HCT116 (cell line): ENCODE measurements around the gene TMEM179. TPM values are rescaled to one million over a fixed set of nuclear protein-coding genes. Genes with fewer than 3 reads are reported as not detected.

Experiments
- ATAC-seq: fragments of 200-7000 bp; cut with Tn5 transposase; 2 replicates; pipeline ENCODE4 v1.9.1; 2020; ENCODE audit warnings: mild to moderate bottlenecking, moderate library complexity
- BruUV-seq: library from RNA; stranded (reverse); fragments of 400-500 nt; replicated peaks from 2 replicates; lab custom pipeline; 2021; lab: Mats Ljungman, UMichigan
- CTCF ChIA-PET: fragments of 300-600 bp; sonication (Branson Sonifier 250); formaldehyde crosslinking; loops from one replicate; lab custom pipeline; 2021; ENCODE audit warnings: antibody characterized with exemption; lab: Charles Lee
- POLR2A ChIA-PET: fragments of 300-600, 350-600 bp; sonication (Branson Sonifier 250); formaldehyde crosslinking; loops from one replicate; lab custom pipeline; 2021; ENCODE audit warnings: antibody characterized with exemption; lab: Charles Lee
- RAD21 ChIA-PET, 2 experiments: fragments of 300-600 bp; sonication (Branson Sonifier 250); formaldehyde crosslinking; loops; one replicate each; lab custom pipeline; 2023; ENCODE audit warnings: low total read pairs in 2 of 2; ENCODE audit not compliant: uncharacterized antibody in 2 of 2, unreplicated experiment in 2 of 2, low non-redundant PET in 1 of 2; lab: Charles Lee
- DNase-seq: peaks from one replicate; pipeline ENCODE4 v3.0.0-alpha.2; 2010; ENCODE audit warnings: low read depth, low spot score
- H2AFZ ChIP-seq: fragments of 200-600 bp; shearing (Covaris generic), sonication (generic); 2 replicates; pipeline ENCODE4 v1.6.1; 2017; ENCODE audit warnings: low read depth, mixed run types, mixed read lengths, antibody characterized with exemption, low read length; ENCODE audit not compliant: poor library complexity, severe bottlenecking
- H3K27ac ChIP-seq: 2 replicates; pipeline ENCODE4 v1.5.1; 2012; ENCODE audit warnings: low read depth, low read length
- H3K27me3 ChIP-seq: fragments of 200-600 bp; sonication (generic); 2 replicates; pipeline ENCODE4 v1.6.1; 2016; ENCODE audit warnings: mixed run types, low read length, mixed read lengths; ENCODE audit not compliant: insufficient read depth
- H3K36me3 ChIP-seq, 2 experiments: fragments of 200-500 bp in 1 of 2; fragments of 200-600 bp in 1 of 2; sonication (Bioruptor generic) in 1 of 2; sonication (generic) in 1 of 2; 2 replicates each; pipeline versions ENCODE4 v1.5.1 to v1.6.1; 2014 to 2016; ENCODE audit warnings: low read length in 2 of 2, inconsistent platforms in 1 of 2, mixed read lengths in 1 of 2, mixed run types in 1 of 2; ENCODE audit not compliant: insufficient read depth in 2 of 2, control insufficient read depth in 1 of 2
- H3K4me1 ChIP-seq, 2 experiments: fragments of 200-600 bp in 1 of 2; sonication (generic) in 1 of 2; 2 replicates each; pipeline versions ENCODE4 v1.5.1 to v1.6.1; 2012 to 2017; ENCODE audit warnings: low read length in 2 of 2, inconsistent platforms in 1 of 2, mild to moderate bottlenecking in 1 of 2, mixed read lengths in 1 of 2, mixed run types in 1 of 2, moderate library complexity in 1 of 2; ENCODE audit not compliant: insufficient read depth in 2 of 2, control insufficient read depth in 1 of 2
- H3K4me2 ChIP-seq: fragments of 200-600 bp; sonication (generic); 2 replicates; pipeline ENCODE4 v1.6.1; 2017; ENCODE audit warnings: mixed run types, low read length, mixed read lengths
- H3K4me3 ChIP-seq, 2 experiments: fragments of 200-600 bp in 1 of 2; sonication (generic) in 1 of 2; replicated peaks in 1 of 2; 2 replicates each; pipeline ENCODE4 v1.5.1; 2011 to 2016; ENCODE audit warnings: low read length in 2 of 2, control low read depth in 1 of 2, low read depth in 1 of 2, mild to moderate bottlenecking in 1 of 2, mixed read lengths in 1 of 2, mixed run types in 1 of 2
- H3K79me2 ChIP-seq: fragments of 200-600 bp; sonication (generic); 2 replicates; pipeline ENCODE4 v1.6.1; 2017; ENCODE audit warnings: mild to moderate bottlenecking, mixed run types, low read length, moderate library complexity, mixed read lengths; ENCODE audit not compliant: insufficient read depth
- H3K9ac ChIP-seq: fragments of 200-600 bp; sonication (generic); 2 replicates; pipeline ENCODE4 v1.6.1; 2016; ENCODE audit warnings: low read length, mixed read lengths
- H3K9me2 ChIP-seq: fragments of 200-600 bp; sonication (generic), shearing (Covaris generic); 2 replicates; pipeline ENCODE4 v1.6.1; 2017; ENCODE audit warnings: mixed run types, mild to moderate bottlenecking, moderate library complexity; ENCODE audit not compliant: insufficient read depth
- H3K9me3 ChIP-seq, 2 experiments: fragments of 200-500 bp in 1 of 2; fragments of 200-600 bp in 1 of 2; sonication (Bioruptor generic) in 1 of 2; sonication (generic) in 1 of 2; 2 replicates each; pipeline ENCODE4 v1.6.1; 2014 to 2017; ENCODE audit warnings: low read length in 2 of 2, mixed read lengths in 2 of 2, inconsistent platforms in 1 of 2, low read depth in 1 of 2, mild to moderate bottlenecking in 1 of 2, mixed run types in 1 of 2, moderate library complexity in 1 of 2; ENCODE audit not compliant: control insufficient read depth in 1 of 2, insufficient read depth in 1 of 2
- H4K20me1 ChIP-seq: fragments of 200-600 bp; sonication (generic), shearing (Covaris generic); 2 replicates; pipeline ENCODE4 v1.6.1; 2017; ENCODE audit warnings: mixed run types, mild to moderate bottlenecking, moderate library complexity; ENCODE audit not compliant: insufficient read depth
- ATF3 ChIP-seq: IDR thresholded peaks from 2 replicates; pipeline ENCODE4 v1.6.1; 2012
- CBX3 ChIP-seq: IDR thresholded peaks from 2 replicates; pipeline ENCODE4 v1.6.1; 2012; ENCODE audit warnings: low read depth
- CTCF ChIP-seq, 3 experiments: fragments of 200-600 bp in 1 of 3; sonication (generic) in 1 of 3; IDR thresholded peaks in 2 of 3; conservative IDR thresholded peaks in 1 of 3; 2 replicates each; pipeline ENCODE4 v1.5.1; 2012 to 2017; ENCODE audit warnings: low read depth in 2 of 3, low read length in 2 of 3, antibody characterized with exemption in 1 of 3, borderline replicate concordance in 1 of 3, control low read depth in 1 of 3, mild to moderate bottlenecking in 1 of 3, mixed read lengths in 1 of 3, mixed run types in 1 of 3, moderate library complexity in 1 of 3; ENCODE audit not compliant: insufficient read depth in 1 of 3
- EGR1 ChIP-seq: IDR thresholded peaks from 2 replicates; pipeline ENCODE4 v1.6.1; 2012; ENCODE audit warnings: low read depth
- ELF1 ChIP-seq: IDR thresholded peaks from 2 replicates; pipeline ENCODE4 v1.6.1; 2012; ENCODE audit warnings: low read depth, borderline replicate concordance
- EZH2 ChIP-seq: fragments of 200-600 bp; sonication (generic); IDR thresholded peaks from 2 replicates; pipeline ENCODE4 v1.6.1; 2017; ENCODE audit warnings: antibody characterized with exemption, mixed run types
- EZH2phosphoT487 ChIP-seq: fragments of 200-600 bp; IDR thresholded peaks from 2 replicates; pipeline ENCODE4 v1.6.1; 2018; ENCODE audit warnings: antibody characterized with exemption, borderline replicate concordance
- FOSL1 ChIP-seq: IDR thresholded peaks from 2 replicates; pipeline ENCODE4 v1.6.1; 2012; ENCODE audit warnings: low read depth
- JUND ChIP-seq: IDR thresholded peaks from 2 replicates; pipeline ENCODE4 v1.6.1; 2012
- RAD21 ChIP-seq: IDR thresholded peaks from 2 replicates; pipeline ENCODE4 v1.6.1; 2012; ENCODE audit warnings: low read depth, mild to moderate bottlenecking
- SIN3A ChIP-seq: IDR thresholded peaks from 2 replicates; pipeline ENCODE4 v1.6.1; 2012; ENCODE audit warnings: low read depth
- SRF ChIP-seq: IDR thresholded peaks from 2 replicates; pipeline ENCODE4 v1.6.1; 2012; ENCODE audit warnings: low read depth
- TCF7L2 ChIP-seq: IDR thresholded peaks from 2 replicates; pipeline ENCODE4 v1.7.0; 2011; ENCODE audit warnings: borderline replicate concordance, inconsistent platforms; ENCODE audit not compliant: insufficient read depth, insufficient read length; ENCODE audit errors: extremely low read depth
- YY1 ChIP-seq: IDR thresholded peaks from 2 replicates; pipeline ENCODE4 v1.6.1; 2011; ENCODE audit warnings: low read length, low read depth, moderate library complexity, mild to moderate bottlenecking; ENCODE audit not compliant: insufficient replicate concordance; ENCODE audit errors: extremely low read depth
- ZBTB33 ChIP-seq: IDR thresholded peaks from 2 replicates; pipeline ENCODE4 v1.6.1; 2011; ENCODE audit warnings: mild to moderate bottlenecking, low read length, moderate library complexity; ENCODE audit not compliant: insufficient replicate concordance; ENCODE audit errors: extremely low read depth
- ZFX ChIP-seq: fragments of 450-650 bp; IDR thresholded peaks from 2 replicates; pipeline ENCODE4 v1.6.1; 2017
- ZNF274 ChIP-seq: fragments of 200-500 bp; sonication (Bioruptor generic); IDR thresholded peaks from 2 replicates; pipeline ENCODE4 v1.6.1; 2014; ENCODE audit warnings: mild to moderate bottlenecking, low read depth, low read length, inconsistent platforms
- intact Hi-C: fragments of 100-400 bp; cut with micrococcal nuclease; formaldehyde crosslinking; loops from 2 replicates; pipeline ENCODE4 v1.10.0; 2022
- total RNA-seq: library from RNA; stranded (reverse); gene quantifications from one replicate; pipeline ENCODE4 v1.2.1, GENCODE V29; 2021; ENCODE audit not compliant: unreplicated experiment

TMEM179 gene
- total RNA-seq, 1 experiment from 2014 or later: not detected

- Histone ChIP-seq H3K9me3 (no peaks in the 10 kb centered on the region), H2AFZ (no peak overlapping the region), H4K20me1 (no peaks in the 10 kb centered on the region), H3K36me3 (no peaks in the 10 kb centered on the region), H3K4me1 (no peaks in the 10 kb centered on the region), H3K4me3 (no peak overlapping the region), H3K27ac (no peak overlapping the region), H3K9ac (no peak overlapping the region), H3K4me2 (no peak overlapping the region), H3K79me2 (no peaks in the 10 kb centered on the region), H3K27me3 (no peaks in the 10 kb centered on the region), H3K9me2 (no peaks in the 10 kb centered on the region)
- ChIA-PET RAD21 (no interaction called here), CTCF (no interaction called here), POLR2A (no interaction called here)
- no peak for DNase-seq
- ATAC-seq: no peak
- BruUV-seq: no TSS peak
- no peak for TF ChIP-seq RAD21
- TF ChIP-seq ZFX: no peak
- no peak for TF ChIP-seq YY1
- TF ChIP-seq EZH2: no peak
- no peak for TF ChIP-seq EZH2phosphoT487
- no peak for TF ChIP-seq SIN3A
- no peak for TF ChIP-seq ZNF274
- no peak for TF ChIP-seq CBX3
- no peak for TF ChIP-seq ZBTB33
- no peak for TF ChIP-seq FOSL1
- TF ChIP-seq JUND: no peak
- TF ChIP-seq TCF7L2: no peak
- TF ChIP-seq ELF1: no peak
- TF ChIP-seq SRF: no peak
- no peak for TF ChIP-seq EGR1
- no peak for TF ChIP-seq CTCF (IDR thresholded peaks at IDR 0.05 in 2 of 3, conservative IDR thresholded peaks at IDR 0.05 in 1 of 3; ENCODE audit: borderline replicate concordance in 1 of 3, insufficient read depth in 1 of 3, low read depth in 2 of 3, low read length in 2 of 3)
- TF ChIP-seq ATF3: no peak
- intact Hi-C loops: no loop called here
Measured at GRCh38 chr14:104582662-104583061, 21.9 kb downstream of the TMEM179 start.
